GM18873 (cell line): ENCODE measurements around the gene IL1RAP.

Experiments used
- ATAC-seq: cut with Tn5 transposase; IDR thresholded peaks from one replicate; pipeline ENCODE4 v1.9.1; 2021; ENCODE audit warnings: mild to moderate bottlenecking, moderate library complexity, moderate number of reproducible peaks; ENCODE audit not compliant: unreplicated experiment, low FRiP score

The IL1RAP gene

GRCh38 chr3:190566043-190566933 lies 52.4 kb downstream of the IL1RAP start:
- no peak for ATAC-seq

- no peak for ATAC-seq
Measured at GRCh38 chr3:190568036-190568435, 54.2 kb downstream of the IL1RAP start.

- ATAC-seq: no peak
Measured at GRCh38 chr3:190574473-190574872, 60.6 kb downstream of the IL1RAP start.

- ATAC-seq: no peak
Measured at GRCh38 chr3:190575437-190576185, 61.7 kb downstream of the IL1RAP start.

- no peak for ATAC-seq
Measured at GRCh38 chr3:190577225-190577624, 63.3 kb downstream of the IL1RAP start.

- no peak for ATAC-seq
Measured at GRCh38 chr3:190579514-190580137, 65.7 kb downstream of the IL1RAP start.

- ATAC-seq: no peak
Measured at GRCh38 chr3:190580417-190580816, 66.5 kb downstream of the IL1RAP start.

GRCh38 chr3:190581041-190581541 lies 67.2 kb downstream of the IL1RAP start:
- no peak for ATAC-seq

GRCh38 chr3:190582667-190583066 lies 68.8 kb downstream of the IL1RAP start:
- ATAC-seq: no peak

- no peak for ATAC-seq
Measured at GRCh38 chr3:190585805-190586630, 72.1 kb downstream of the IL1RAP start.

GRCh38 chr3:190586631-190587011 lies 72.7 kb downstream of the IL1RAP start:
- ATAC-seq: peak; percentile 94

GRCh38 chr3:190588570-190588969 lies 74.7 kb downstream of the IL1RAP start:
- ATAC-seq: no peak

GRCh38 chr3:190589326-190589725 lies 75.4 kb downstream of the IL1RAP start:
- no peak for ATAC-seq

- ATAC-seq: no peak
Measured at GRCh38 chr3:190591080-190591479, 77.2 kb downstream of the IL1RAP start.

GRCh38 chr3:190593075-190593474 lies 79.2 kb downstream of the IL1RAP start:
- no peak for ATAC-seq

- no peak for ATAC-seq
Measured at GRCh38 chr3:190594171-190594570, 80.3 kb downstream of the IL1RAP start.

GRCh38 chr3:190595179-190595795 lies 81.4 kb downstream of the IL1RAP start:
- no peak for ATAC-seq

GRCh38 chr3:190595807-190596206 lies 81.9 kb downstream of the IL1RAP start:
- no peak for ATAC-seq

- ATAC-seq: no peak
Measured at GRCh38 chr3:190596349-190597285, 82.7 kb downstream of the IL1RAP start.
